GM23338 (cell line): Measurements from ENCODE around the gene KCNH5.

Experiments used
- CREB1 ChIP-seq: fragments of 250-450 bp; sonication (Bioruptor Pico); IDR thresholded peaks from 2 replicates; pipeline ENCODE4 v1.5.0; 2020; ENCODE audit warnings: low read depth, mild to moderate bottlenecking, moderate library complexity
- EZH2 ChIP-seq: fragments of 200-600 bp; sonication (generic); IDR thresholded peaks from one replicate; pipeline ENCODE4 v1.8.0; 2017; ENCODE audit warnings: antibody characterized with exemption, mild to moderate bottlenecking, low read depth; ENCODE audit not compliant: unreplicated experiment
- EZH2phosphoT487 ChIP-seq: fragments of 200-600 bp; sonication (generic); IDR thresholded peaks from one replicate; pipeline ENCODE4 v1.8.1; 2018; ENCODE audit warnings: antibody characterized with exemption; ENCODE audit not compliant: unreplicated experiment
- JUNB ChIP-seq: IDR thresholded peaks from one replicate; pipeline ENCODE4 v1.6.1; 2016; ENCODE audit warnings: antibody characterized with exemption; ENCODE audit not compliant: unreplicated experiment
- POLR2AphosphoS5 ChIP-seq: IDR thresholded peaks from 2 replicates; pipeline ENCODE4 v1.6.1; 2016; ENCODE audit warnings: antibody characterized with exemption, low read depth
- STAT1 ChIP-seq: IDR thresholded peaks from one replicate; pipeline ENCODE4 v1.6.1; 2016; ENCODE audit warnings: antibody characterized with exemption; ENCODE audit not compliant: unreplicated experiment
- ZNF114 ChIP-seq: fragments of 250-450 bp; sonication (Bioruptor Pico); IDR thresholded peaks from 2 replicates; pipeline ENCODE4 v1.5.0; 2020; ENCODE audit warnings: mild to moderate bottlenecking, moderate library complexity
- TF ChIP-seq, protein P1 (sequence below), 2 experiments: fragments of 200-600 bp in 1 of 2; sonication (generic) in 1 of 2; conservative IDR thresholded peaks; 2 replicates each; pipeline versions ENCODE4 v1.5.1 to v1.6.1; 2016 to 2017; ENCODE audit warnings: antibody characterized with exemption in 2 of 2, low read depth in 2 of 2, mild to moderate bottlenecking in 2 of 2, moderate library complexity in 1 of 2
- TF ChIP-seq, protein P2 (sequence below): fragments of 250-450 bp; sonication (Bioruptor Pico); IDR thresholded peaks from 2 replicates; pipeline ENCODE4 v1.5.0; 2020; ENCODE audit warnings: mild to moderate bottlenecking, moderate library complexity
- TF ChIP-seq, protein P3 (sequence below): IDR thresholded peaks from one replicate; pipeline ENCODE4 v1.6.1; 2018; ENCODE audit warnings: antibody characterized with exemption; ENCODE audit not compliant: unreplicated experiment
- TF ChIP-seq, protein P4 (sequence below): IDR thresholded peaks from 2 replicates; pipeline ENCODE4 v1.6.1; 2016; ENCODE audit warnings: antibody characterized with exemption

DNA sequence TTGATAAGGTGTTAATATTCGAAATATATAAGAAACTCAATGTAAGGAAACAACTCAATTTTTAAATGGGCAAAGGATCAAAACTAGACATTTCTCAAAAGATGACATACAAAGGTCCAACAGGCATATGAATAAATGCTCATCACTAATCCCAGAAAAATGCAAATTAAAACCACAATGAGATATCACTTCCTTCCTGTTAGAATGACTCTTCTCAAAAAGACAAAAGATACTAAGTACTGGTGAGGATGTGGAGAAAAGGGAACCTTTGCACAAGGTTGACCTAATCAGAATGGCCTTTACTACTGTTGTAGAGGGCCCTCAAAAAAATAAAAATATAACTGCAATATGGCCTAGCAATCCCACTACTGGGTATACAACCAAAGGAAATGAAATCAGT lies 383.4 kb downstream of the KCNH5 start:
- TF ChIP-seq, protein P1, sequence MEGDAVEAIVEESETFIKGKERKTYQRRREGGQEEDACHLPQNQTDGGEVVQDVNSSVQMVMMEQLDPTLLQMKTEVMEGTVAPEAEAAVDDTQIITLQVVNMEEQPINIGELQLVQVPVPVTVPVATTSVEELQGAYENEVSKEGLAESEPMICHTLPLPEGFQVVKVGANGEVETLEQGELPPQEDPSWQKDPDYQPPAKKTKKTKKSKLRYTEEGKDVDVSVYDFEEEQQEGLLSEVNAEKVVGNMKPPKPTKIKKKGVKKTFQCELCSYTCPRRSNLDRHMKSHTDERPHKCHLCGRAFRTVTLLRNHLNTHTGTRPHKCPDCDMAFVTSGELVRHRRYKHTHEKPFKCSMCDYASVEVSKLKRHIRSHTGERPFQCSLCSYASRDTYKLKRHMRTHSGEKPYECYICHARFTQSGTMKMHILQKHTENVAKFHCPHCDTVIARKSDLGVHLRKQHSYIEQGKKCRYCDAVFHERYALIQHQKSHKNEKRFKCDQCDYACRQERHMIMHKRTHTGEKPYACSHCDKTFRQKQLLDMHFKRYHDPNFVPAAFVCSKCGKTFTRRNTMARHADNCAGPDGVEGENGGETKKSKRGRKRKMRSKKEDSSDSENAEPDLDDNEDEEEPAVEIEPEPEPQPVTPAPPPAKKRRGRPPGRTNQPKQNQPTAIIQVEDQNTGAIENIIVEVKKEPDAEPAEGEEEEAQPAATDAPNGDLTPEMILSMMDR (conservative IDR thresholded peaks at IDR 0.05; ENCODE audit: low read depth in 2 of 2) = no peak
- TF ChIP-seq, protein P2, sequence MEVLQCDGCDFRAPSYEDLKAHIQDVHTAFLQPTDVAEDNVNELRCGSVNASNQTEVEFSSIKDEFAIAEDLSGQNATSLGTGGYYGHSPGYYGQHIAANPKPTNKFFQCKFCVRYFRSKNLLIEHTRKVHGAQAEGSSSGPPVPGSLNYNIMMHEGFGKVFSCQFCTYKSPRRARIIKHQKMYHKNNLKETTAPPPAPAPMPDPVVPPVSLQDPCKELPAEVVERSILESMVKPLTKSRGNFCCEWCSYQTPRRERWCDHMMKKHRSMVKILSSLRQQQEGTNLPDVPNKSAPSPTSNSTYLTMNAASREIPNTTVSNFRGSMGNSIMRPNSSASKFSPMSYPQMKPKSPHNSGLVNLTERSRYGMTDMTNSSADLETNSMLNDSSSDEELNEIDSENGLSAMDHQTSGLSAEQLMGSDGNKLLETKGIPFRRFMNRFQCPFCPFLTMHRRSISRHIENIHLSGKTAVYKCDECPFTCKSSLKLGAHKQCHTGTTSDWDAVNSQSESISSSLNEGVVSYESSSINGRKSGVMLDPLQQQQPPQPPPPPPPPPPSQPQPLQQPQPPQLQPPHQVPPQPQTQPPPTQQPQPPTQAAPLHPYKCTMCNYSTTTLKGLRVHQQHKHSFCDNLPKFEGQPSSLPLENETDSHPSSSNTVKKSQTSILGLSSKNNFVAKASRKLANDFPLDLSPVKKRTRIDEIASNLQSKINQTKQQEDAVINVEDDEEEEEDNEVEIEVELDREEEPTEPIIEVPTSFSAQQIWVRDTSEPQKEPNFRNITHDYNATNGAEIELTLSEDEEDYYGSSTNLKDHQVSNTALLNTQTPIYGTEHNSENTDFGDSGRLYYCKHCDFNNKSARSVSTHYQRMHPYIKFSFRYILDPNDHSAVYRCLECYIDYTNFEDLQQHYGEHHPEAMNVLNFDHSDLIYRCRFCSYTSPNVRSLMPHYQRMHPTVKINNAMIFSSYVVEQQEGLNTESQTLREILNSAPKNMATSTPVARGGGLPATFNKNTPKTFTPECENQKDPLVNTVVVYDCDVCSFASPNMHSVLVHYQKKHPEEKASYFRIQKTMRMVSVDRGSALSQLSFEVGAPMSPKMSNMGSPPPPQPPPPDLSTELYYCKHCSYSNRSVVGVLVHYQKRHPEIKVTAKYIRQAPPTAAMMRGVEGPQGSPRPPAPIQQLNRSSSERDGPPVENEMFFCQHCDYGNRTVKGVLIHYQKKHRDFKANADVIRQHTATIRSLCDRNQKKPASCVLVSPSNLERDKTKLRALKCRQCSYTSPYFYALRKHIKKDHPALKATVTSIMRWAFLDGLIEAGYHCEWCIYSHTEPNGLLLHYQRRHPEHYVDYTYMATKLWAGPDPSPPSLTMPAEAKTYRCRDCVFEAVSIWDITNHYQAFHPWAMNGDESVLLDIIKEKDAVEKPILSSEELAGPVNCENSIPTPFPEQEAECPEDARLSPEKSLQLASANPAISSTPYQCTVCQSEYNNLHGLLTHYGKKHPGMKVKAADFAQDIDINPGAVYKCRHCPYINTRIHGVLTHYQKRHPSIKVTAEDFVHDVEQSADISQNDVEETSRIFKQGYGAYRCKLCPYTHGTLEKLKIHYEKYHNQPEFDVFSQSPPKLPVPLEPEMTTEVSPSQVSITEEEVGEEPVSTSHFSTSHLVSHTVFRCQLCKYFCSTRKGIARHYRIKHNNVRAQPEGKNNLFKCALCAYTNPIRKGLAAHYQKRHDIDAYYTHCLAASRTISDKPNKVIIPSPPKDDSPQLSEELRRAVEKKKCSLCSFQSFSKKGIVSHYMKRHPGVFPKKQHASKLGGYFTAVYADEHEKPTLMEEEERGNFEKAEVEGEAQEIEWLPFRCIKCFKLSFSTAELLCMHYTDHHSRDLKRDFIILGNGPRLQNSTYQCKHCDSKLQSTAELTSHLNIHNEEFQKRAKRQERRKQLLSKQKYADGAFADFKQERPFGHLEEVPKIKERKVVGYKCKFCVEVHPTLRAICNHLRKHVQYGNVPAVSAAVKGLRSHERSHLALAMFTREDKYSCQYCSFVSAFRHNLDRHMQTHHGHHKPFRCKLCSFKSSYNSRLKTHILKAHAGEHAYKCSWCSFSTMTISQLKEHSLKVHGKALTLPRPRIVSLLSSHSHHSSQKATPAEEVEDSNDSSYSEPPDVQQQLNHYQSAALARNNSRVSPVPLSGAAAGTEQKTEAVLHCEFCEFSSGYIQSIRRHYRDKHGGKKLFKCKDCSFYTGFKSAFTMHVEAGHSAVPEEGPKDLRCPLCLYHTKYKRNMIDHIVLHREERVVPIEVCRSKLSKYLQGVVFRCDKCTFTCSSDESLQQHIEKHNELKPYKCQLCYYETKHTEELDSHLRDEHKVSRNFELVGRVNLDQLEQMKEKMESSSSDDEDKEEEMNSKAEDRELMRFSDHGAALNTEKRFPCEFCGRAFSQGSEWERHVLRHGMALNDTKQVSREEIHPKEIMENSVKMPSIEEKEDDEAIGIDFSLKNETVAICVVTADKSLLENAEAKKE (CRISPR knock-in tag) = no peak
- no peak for TF ChIP-seq STAT1
- TF ChIP-seq POLR2AphosphoS5 = no peak
- TF ChIP-seq, protein P3, sequence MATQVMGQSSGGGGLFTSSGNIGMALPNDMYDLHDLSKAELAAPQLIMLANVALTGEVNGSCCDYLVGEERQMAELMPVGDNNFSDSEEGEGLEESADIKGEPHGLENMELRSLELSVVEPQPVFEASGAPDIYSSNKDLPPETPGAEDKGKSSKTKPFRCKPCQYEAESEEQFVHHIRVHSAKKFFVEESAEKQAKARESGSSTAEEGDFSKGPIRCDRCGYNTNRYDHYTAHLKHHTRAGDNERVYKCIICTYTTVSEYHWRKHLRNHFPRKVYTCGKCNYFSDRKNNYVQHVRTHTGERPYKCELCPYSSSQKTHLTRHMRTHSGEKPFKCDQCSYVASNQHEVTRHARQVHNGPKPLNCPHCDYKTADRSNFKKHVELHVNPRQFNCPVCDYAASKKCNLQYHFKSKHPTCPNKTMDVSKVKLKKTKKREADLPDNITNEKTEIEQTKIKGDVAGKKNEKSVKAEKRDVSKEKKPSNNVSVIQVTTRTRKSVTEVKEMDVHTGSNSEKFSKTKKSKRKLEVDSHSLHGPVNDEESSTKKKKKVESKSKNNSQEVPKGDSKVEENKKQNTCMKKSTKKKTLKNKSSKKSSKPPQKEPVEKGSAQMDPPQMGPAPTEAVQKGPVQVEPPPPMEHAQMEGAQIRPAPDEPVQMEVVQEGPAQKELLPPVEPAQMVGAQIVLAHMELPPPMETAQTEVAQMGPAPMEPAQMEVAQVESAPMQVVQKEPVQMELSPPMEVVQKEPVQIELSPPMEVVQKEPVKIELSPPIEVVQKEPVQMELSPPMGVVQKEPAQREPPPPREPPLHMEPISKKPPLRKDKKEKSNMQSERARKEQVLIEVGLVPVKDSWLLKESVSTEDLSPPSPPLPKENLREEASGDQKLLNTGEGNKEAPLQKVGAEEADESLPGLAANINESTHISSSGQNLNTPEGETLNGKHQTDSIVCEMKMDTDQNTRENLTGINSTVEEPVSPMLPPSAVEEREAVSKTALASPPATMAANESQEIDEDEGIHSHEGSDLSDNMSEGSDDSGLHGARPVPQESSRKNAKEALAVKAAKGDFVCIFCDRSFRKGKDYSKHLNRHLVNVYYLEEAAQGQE = no peak
- no peak for TF ChIP-seq EZH2phosphoT487
- no peak for TF ChIP-seq ZNF114 (CRISPR knock-in tag)
- no peak for TF ChIP-seq CREB1 (CRISPR knock-in tag)
- no peak for TF ChIP-seq EZH2
- TF ChIP-seq JUNB = no peak
- TF ChIP-seq, protein P4, sequence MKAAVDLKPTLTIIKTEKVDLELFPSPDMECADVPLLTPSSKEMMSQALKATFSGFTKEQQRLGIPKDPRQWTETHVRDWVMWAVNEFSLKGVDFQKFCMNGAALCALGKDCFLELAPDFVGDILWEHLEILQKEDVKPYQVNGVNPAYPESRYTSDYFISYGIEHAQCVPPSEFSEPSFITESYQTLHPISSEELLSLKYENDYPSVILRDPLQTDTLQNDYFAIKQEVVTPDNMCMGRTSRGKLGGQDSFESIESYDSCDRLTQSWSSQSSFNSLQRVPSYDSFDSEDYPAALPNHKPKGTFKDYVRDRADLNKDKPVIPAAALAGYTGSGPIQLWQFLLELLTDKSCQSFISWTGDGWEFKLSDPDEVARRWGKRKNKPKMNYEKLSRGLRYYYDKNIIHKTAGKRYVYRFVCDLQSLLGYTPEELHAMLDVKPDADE = no peak
